Measurements from ENCODE around the gene EIF2A. TPM values are rescaled to one million over a fixed set of nuclear protein-coding genes. Genes with fewer than 3 reads are reported as not detected.

EIF2A gene
- total and polyA plus RNA-seq, 2 of the 13 experiments (the other 11 are each of a cell fraction or from before 2014, with no cell fraction given) = 124 to 139 TPM

DNA sequence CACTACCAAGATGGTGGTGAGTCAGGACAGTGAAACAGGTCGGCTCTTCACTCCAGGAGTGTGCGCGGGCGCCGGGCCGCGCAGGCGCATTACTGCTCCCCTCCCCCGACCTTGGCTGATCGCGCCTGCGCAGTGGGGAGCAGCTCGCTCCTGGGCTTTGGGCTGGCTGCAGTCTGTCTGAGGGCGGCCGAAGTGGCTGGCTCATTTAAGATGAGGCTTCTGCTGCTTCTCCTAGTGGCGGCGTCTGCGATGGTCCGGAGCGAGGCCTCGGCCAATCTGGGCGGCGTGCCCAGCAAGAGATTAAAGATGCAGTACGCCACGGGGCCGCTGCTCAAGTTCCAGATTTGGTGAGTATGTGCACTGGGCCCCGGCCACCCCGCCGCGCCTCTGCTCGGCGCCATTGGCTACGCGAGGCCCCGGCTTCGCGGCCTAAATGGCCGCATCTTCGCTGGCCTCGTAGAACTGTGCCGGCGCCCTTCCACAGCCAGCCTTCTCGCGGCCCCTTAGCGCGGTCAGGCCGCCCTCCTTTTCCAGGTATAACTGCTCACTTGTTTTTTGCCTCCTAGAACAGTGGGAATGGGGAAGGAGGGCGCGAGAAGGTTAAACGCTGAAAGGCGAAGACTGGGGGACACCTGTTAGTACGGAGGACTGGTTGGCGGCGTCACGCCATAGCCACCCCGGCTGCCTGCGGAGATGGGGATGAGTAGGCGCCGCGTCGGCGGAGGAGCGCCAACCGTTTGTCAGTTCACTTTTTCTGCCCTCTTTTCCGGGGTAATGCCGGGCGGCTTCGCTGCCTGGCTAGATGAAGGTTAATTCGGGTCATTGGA lies 56.8 kb downstream of the EIF2A start, which contains the start of gene SELENOT (continued):
- peak; percentile 23; the same call in 1 of the 2 replicates for TF ChIP-seq ZNF772 (CRISPR knock-in tag; IDR thresholded peaks at IDR 0.05)
- TF ChIP-seq ZNF362 (CRISPR knock-in tag; IDR thresholded peaks at IDR 0.05; ENCODE audit: borderline replicate concordance) = no peak
- peak; percentile 61 for TF ChIP-seq AGO2 (optimal IDR thresholded peaks at IDR 0.05; ENCODE audit: low read depth, low read length)
- 0 out of 2 replicates have a peak, but pooled peaks have one; percentile 30 for TF ChIP-seq ZFP36L1 (CRISPR knock-in tag; IDR thresholded peaks at IDR 0.05)
- peak; percentile 29 for TF ChIP-seq PHF5A (CRISPR knock-in tag; IDR thresholded peaks at IDR 0.05; ENCODE audit: low read depth, unreplicated experiment)
- TF ChIP-seq ZNF746 (CRISPR knock-in tag; IDR thresholded peaks at IDR 0.05) = no peak
- no peak for TF ChIP-seq PLRG1 (conservative IDR thresholded peaks at IDR 0.05)
- TF ChIP-seq KAT2B (IDR thresholded peaks at IDR 0.05; ENCODE audit: borderline replicate concordance, low read depth, low read length) = no peak
- no peak for TF ChIP-seq ZNF101 (CRISPR knock-in tag; IDR thresholded peaks at IDR 0.05; ENCODE audit: borderline replicate concordance, low read depth)
- TF ChIP-seq, protein P1, sequence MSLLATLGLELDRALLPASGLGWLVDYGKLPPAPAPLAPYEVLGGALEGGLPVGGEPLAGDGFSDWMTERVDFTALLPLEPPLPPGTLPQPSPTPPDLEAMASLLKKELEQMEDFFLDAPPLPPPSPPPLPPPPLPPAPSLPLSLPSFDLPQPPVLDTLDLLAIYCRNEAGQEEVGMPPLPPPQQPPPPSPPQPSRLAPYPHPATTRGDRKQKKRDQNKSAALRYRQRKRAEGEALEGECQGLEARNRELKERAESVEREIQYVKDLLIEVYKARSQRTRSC (CRISPR knock-in tag; IDR thresholded peaks at IDR 0.05; ENCODE audit: low read depth) = no peak
- TF ChIP-seq, protein P2, sequence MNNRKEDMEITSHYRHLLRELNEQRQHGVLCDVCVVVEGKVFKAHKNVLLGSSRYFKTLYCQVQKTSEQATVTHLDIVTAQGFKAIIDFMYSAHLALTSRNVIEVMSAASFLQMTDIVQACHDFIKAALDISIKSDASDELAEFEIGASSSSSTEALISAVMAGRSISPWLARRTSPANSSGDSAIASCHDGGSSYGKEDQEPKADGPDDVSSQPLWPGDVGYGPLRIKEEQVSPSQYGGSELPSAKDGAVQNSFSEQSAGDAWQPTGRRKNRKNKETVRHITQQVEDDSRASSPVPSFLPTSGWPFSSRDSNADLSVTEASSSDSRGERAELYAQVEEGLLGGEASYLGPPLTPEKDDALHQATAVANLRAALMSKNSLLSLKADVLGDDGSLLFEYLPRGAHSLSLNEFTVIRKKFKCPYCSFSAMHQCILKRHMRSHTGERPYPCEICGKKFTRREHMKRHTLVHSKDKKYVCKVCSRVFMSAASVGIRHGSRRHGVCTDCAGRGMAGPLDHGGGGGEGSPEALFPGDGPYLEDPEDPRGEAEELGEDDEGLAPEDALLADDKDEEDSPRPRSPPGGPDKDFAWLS (CRISPR knock-in tag; IDR thresholded peaks at IDR 0.05; ENCODE audit: borderline replicate concordance) = no peak
- TF ChIP-seq EED (CRISPR knock-in tag; IDR thresholded peaks at IDR 0.05) = no peak
- TF ChIP-seq ZNF441 (CRISPR knock-in tag; IDR thresholded peaks at IDR 0.05; ENCODE audit: borderline replicate concordance) = 0 out of 2 replicates have a peak, but pooled peaks have one; percentile 49
- no peak for TF ChIP-seq NONO (IDR thresholded peaks at IDR 0.05)
- peak; percentile 78 for TF ChIP-seq NONO (CRISPR knock-in tag; conservative IDR thresholded peaks at IDR 0.05)
- no peak for TF ChIP-seq BCLAF1 (IDR thresholded peaks at IDR 0.05)
- TF ChIP-seq ZNF503 (CRISPR knock-in tag; IDR thresholded peaks at IDR 0.05) = peak; percentile 44
- TF ChIP-seq ZNF724P (CRISPR knock-in tag; IDR thresholded peaks at IDR 0.05; ENCODE audit: borderline replicate concordance) = no peak; the same call in 1 of the 2 replicates
- no peak for TF ChIP-seq ZBTB2 (CRISPR knock-in tag; IDR thresholded peaks at IDR 0.05; ENCODE audit: low read depth)
